Retinal pigment epithelial cell (primary cell): ENCODE results near the gene HS6ST2.

ENCODE experiments used
- DNase-seq: peaks from one replicate; pipeline ENCODE4 v3.0.0-alpha.2; 2010; ENCODE audit warnings: low read depth
- H3K4me3 ChIP-seq: 2 replicates; pipeline ENCODE4 v1.5.1; 2011; ENCODE audit warnings: mild to moderate bottlenecking, low read length, control low read depth, moderate library complexity
- CTCF ChIP-seq: conservative IDR thresholded peaks from 2 replicates; pipeline ENCODE4 v1.5.1; 2011; ENCODE audit warnings: low read depth, low read length, control low read depth, inconsistent platforms

Gene HS6ST2

GRCh38 chrX:132710656-132711155 lies 247.7 kb downstream of the HS6ST2 start:
- no peak overlapping the region for H3K4me3 ChIP-seq
- DNase-seq, result no peak
- no peak for TF ChIP-seq CTCF

DNA sequence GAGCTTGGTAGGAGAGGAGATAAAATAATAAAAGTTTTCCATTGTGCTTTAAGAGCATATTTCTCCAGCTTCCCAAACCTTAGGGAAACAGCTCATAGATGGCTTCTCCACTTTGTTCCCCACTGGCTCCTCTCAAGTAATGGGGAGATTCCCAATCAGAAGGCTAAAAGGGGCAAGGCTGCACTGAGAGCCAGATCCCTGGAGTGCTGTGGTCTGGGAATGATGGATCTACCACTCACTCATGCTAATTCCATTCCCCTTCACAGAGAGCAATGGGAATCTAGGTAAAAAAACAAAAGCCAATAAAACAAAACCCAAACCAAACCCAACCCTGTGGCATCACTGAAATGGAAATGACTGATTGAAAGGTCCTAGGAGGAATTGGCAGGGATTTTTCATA lies 249.9 kb downstream of the HS6ST2 start:
- no peak for DNase-seq
- no peak overlapping the region for H3K4me3 ChIP-seq
- TF ChIP-seq CTCF, result no peak

- no peak for DNase-seq
- H3K4me3 ChIP-seq, result no peak overlapping the region
- no peak for TF ChIP-seq CTCF
These were observed 253.7 kb downstream of the HS6ST2 start for GRCh38 chrX:132704769-132705168.

GRCh38 chrX:132694382-132694781 lies 264.0 kb downstream of the HS6ST2 start:
- no peak for TF ChIP-seq CTCF
- H3K4me3 ChIP-seq, result no peak overlapping the region
- DNase-seq, result no peak

GRCh38 chrX:132692526-132692925 lies 265.9 kb downstream of the HS6ST2 start:
- H3K4me3 ChIP-seq, result no peak overlapping the region
- DNase-seq, result no peak
- TF ChIP-seq CTCF, result no peak

DNA sequence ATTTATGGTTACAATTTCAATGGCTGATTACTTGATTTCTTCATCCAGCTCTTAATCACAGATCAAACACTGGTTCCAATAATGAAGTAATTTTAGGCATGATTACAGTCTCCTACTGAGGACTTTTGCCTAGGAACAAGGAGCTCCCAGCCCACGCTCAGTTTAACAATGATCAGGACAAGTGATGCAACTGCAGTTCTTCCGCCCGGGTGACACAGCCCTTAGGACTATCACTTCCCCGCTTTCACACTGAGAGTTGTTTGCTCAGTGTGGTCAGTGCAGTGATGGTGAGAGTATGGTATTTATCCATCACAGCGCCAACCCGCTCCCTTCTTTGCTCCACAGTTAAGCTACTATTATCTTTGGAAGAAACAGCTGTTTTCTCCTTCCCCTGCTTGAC lies 266.4 kb downstream of the HS6ST2 start:
- DNase-seq, result no peak
- no peak for TF ChIP-seq CTCF
- H3K4me3 ChIP-seq, result no peak overlapping the region

- no peak overlapping the region for H3K4me3 ChIP-seq
- no peak for TF ChIP-seq CTCF
- DNase-seq, result no peak
These were observed 268.5 kb downstream of the HS6ST2 start for GRCh38 chrX:132689612-132690563.
